Gastroesophageal sphincter (tissue), 4 donors: ENCODE measurements around the gene TMEM121B. TPM values are rescaled to one million over a fixed set of nuclear protein-coding genes. Genes with fewer than 3 reads are reported as not detected.

Experiments used
- ATAC-seq: fragments of 150-250 bp; one replicate; pipeline ENCODE4 v1.9.1; 2016; ENCODE audit warnings: mild to moderate bottlenecking, moderate library complexity
- H3K27ac ChIP-seq, 4 donors: fragments of 200-600 bp; sonication (generic) in 3 of 4; 1 replicate in 3 of 4; 2 replicates in 1 of 4; pipeline ENCODE4 v1.5.1; 2016 to 2019
- H3K27me3 ChIP-seq: fragments of 200-600 bp; sonication (generic); one replicate; pipeline ENCODE4 v1.5.1; 2019
- H3K36me3 ChIP-seq, 2 donors: fragments of 200-600 bp; sonication (generic); one replicate each; pipeline ENCODE4 v1.5.1; 2019; ENCODE audit warnings: control low read depth in 1 of 2
- H3K4me1 ChIP-seq, 3 donors: fragments of 200-600 bp; sonication (generic); 1 replicate in 2 of 3; 2 replicates in 1 of 3; pipeline ENCODE4 v1.5.1; 2016 to 2019; ENCODE audit warnings: control low read depth in 2 of 3
- H3K4me3 ChIP-seq, 2 donors: fragments of 200-600 bp; sonication (generic); one replicate each; pipeline ENCODE4 v1.5.1; 2019; ENCODE audit warnings: mild to moderate bottlenecking in 1 of 2, moderate library complexity in 1 of 2
- H3K9me3 ChIP-seq, 3 donors: fragments of 200-600 bp; sonication (generic); one replicate each; pipeline ENCODE4 v1.5.1; 2017 to 2019; ENCODE audit warnings: control low read depth in 2 of 3
- CTCF ChIP-seq, 4 experiments: fragments of 200-600 bp in 2 of 4; fragments of 450-650 bp in 2 of 4; sonication (generic) in 1 of 4; IDR thresholded peaks; one replicate each; pipeline ENCODE4 v1.5.1; 2017 to 2019; ENCODE audit warnings: antibody characterized with exemption in 4 of 4, mild to moderate bottlenecking in 2 of 4, moderate library complexity in 2 of 4
- EP300 ChIP-seq: sonication (generic); formaldehyde crosslinking; IDR thresholded peaks from one replicate; pipeline ENCODE4 v1.6.1; 2017; ENCODE audit warnings: antibody characterized with exemption, mild to moderate bottlenecking
- POLR2A ChIP-seq, 2 donors: fragments of 450-650 bp; IDR thresholded peaks; one replicate each; pipeline ENCODE4 v1.6.1; 2017; ENCODE audit warnings: antibody characterized with exemption in 2 of 2, mild to moderate bottlenecking in 2 of 2, moderate library complexity in 1 of 2
- POLR2AphosphoS5 ChIP-seq: sonication (generic); formaldehyde crosslinking; IDR thresholded peaks from one replicate; pipeline ENCODE4 v1.6.1; 2017; ENCODE audit warnings: antibody characterized with exemption
- WGBS, 2 donors: methylation state at CpG; one replicate each; pipeline ENCODE4 v1.1.5; 2018; ENCODE audit warnings: low coverage in 1 of 2; 5-methylcytosine and 5-hydroxymethylcytosine counted together
- total RNA-seq, 4 donors: library from RNA; depleted of rRNA; stranded (reverse); fragments of >200 nt; gene quantifications; one replicate each; pipeline ENCODE4 v1.1.0, GENCODE V29; 2016

TMEM121B gene
- total RNA-seq, 4 donors from 2014 or later: 0.30 to 0.81 (median 0.54) TPM

- Histone ChIP-seq H3K4me1 (no peaks in the 10 kb centered on the region), H3K9me3 (no peaks in the 10 kb centered on the region), H3K27me3 (no peaks in the 10 kb centered on the region), H3K36me3 (peaks cover 0 to 83% of the 10 kb centered on the region in 2 donors), H3K4me3 (no peak overlapping the region), H3K27ac (no peak overlapping the region)
- no peak for ATAC-seq
- TF ChIP-seq POLR2A (IDR thresholded peaks at IDR 0.05) (no peak), EP300 (no peak), CTCF (IDR thresholded peaks at IDR 0.05) (no peak), POLR2AphosphoS5 (no peak)
- 48% methylated on average over 2 of the region's 8 CpGs; no CpG with 5 or more reads in 1 of the 2 donors for WGBS, 2 donors
These were observed 24.0 kb upstream of the TMEM121B start for GRCh38 chr22:17145021-17145680.

- Histone ChIP-seq H3K4me1 (no peaks in the 10 kb centered on the region), H3K27me3 (no peaks in the 10 kb centered on the region), H3K9me3 (no peaks in the 10 kb centered on the region), H3K4me3 (no peak overlapping the region), H3K36me3 (peaks cover 0 to 87% of the 10 kb centered on the region in 2 donors), H3K27ac (no peak overlapping the region)
- ATAC-seq: no peak
- WGBS, 2 donors: 80 to 86% methylated on average over 2 to 7 of the region's 8 CpGs
- TF ChIP-seq EP300 (no peak), CTCF (IDR thresholded peaks at IDR 0.05) (no peak), POLR2AphosphoS5 (no peak)
These were observed 22.7 kb upstream of the TMEM121B start for GRCh38 chr22:17143826-17144225.

GRCh38 chr22:17143101-17143500 lies 21.9 kb upstream of the TMEM121B start:
- no peak overlapping the region for H3K27ac ChIP-seq
- no peaks in the 10 kb centered on the region for H3K27me3 ChIP-seq
- 87 to 92% methylated on average over 4 to 6 of the region's 9 CpGs for WGBS, 2 donors
- peaks cover 0 to 87% of the 10 kb centered on the region in 2 donors for H3K36me3 ChIP-seq
- H3K4me3 ChIP-seq: no peak overlapping the region
- no peak for ATAC-seq
- TF ChIP-seq CTCF (IDR thresholded peaks at IDR 0.05) (no peak), POLR2AphosphoS5 (no peak), POLR2A (IDR thresholded peaks at IDR 0.05) (no peak), EP300 (no peak)
- no peaks in the 10 kb centered on the region for H3K9me3 ChIP-seq
- H3K4me1 ChIP-seq: no peaks in the 10 kb centered on the region

GRCh38 chr22:17140826-17141766 lies 19.9 kb upstream of the TMEM121B start:
- WGBS, 2 donors: 100% methylated on average over 1 of the region's 9 CpGs; no CpG with 5 or more reads in 1 of the 2 donors
- peaks cover 0 to 94% of the 10 kb centered on the region in 2 donors for H3K36me3 ChIP-seq
- H3K9me3 ChIP-seq: no peaks in the 10 kb centered on the region

More at GRCh38 chr22:17140826-17141766, 19.9 kb upstream of the TMEM121B start:
- no peak overlapping the region for H3K4me3 ChIP-seq
- H3K4me1 ChIP-seq: no peaks in the 10 kb centered on the region
- no peak for TF ChIP-seq CTCF (IDR thresholded peaks at IDR 0.05)
- no peak for TF ChIP-seq POLR2A (IDR thresholded peaks at IDR 0.05)
- no peak for TF ChIP-seq EP300
- TF ChIP-seq POLR2AphosphoS5: no peak
- ATAC-seq: no peak
- no peaks in the 10 kb centered on the region for H3K27me3 ChIP-seq
- H3K27ac ChIP-seq: no peak overlapping the region
